GM12891 (cell line): Measurements from ENCODE around the gene CYP26C1.

Experiments used
- POLR2A ChIP-seq: IDR thresholded peaks from 2 replicates; pipeline ENCODE4 v1.6.1; 2011; ENCODE audit warnings: low read depth, low read length, control low read depth
- POLR2AphosphoS5 ChIP-seq: IDR thresholded peaks from 2 replicates; pipeline ENCODE4 v1.6.1; 2011; ENCODE audit warnings: low read depth, low read length, control low read depth
- SPI1 ChIP-seq: IDR thresholded peaks from 2 replicates; pipeline ENCODE4 v1.6.1; 2011; ENCODE audit warnings: low read depth, low read length, control low read depth
- TAF1 ChIP-seq: IDR thresholded peaks from 2 replicates; pipeline ENCODE4 v1.6.1; 2011; ENCODE audit warnings: low read depth, low read length, control low read depth

GRCh38 chr10:93034426-93034825 is 26.2 kb upstream of the CYP26C1 start:
- no peak for TF ChIP-seq POLR2A
- no peak for TF ChIP-seq POLR2AphosphoS5
- TF ChIP-seq SPI1, result no peak
- no peak for TF ChIP-seq TAF1
